ENCODE data around the gene HAPLN3.

- TF ChIP-seq CTCF (IDR thresholded peaks at IDR 0.05) (no peak), POLR2A (IDR thresholded peaks at IDR 0.05) (no peak)
These were observed 53.2 kb downstream of the HAPLN3 start for GRCh38 chr15:88842156-88842555.
